ENCODE results near the gene PPFIBP1. TPM values are rescaled to one million over a fixed set of nuclear protein-coding genes. Genes with fewer than 3 reads are reported as not detected.

The PPFIBP1 gene
- total and polyA plus RNA-seq, 12 donors: 9.6 to 123 (median 74.3) TPM

- DNase-seq: no peak
- H3K27me3 ChIP-seq: no peaks in the 10 kb centered on the region
- no peak overlapping the region for H3K27ac ChIP-seq
- WGBS, 4 donors: 80 to 91% (median 84%) methylated on average over 5 of the region's 5 CpGs
- no peaks in the 10 kb centered on the region for H3K36me3 ChIP-seq (replicated peaks in 1 of 2)
- intact Hi-C loops (cut with DNase I): no loop called here
- no peak overlapping the region for H3K4me3 ChIP-seq
- peaks cover 6 to 15% of the 10 kb centered on the region in 2 donors for H3K4me1 ChIP-seq (replicated peaks in 1 of 2)
- TF ChIP-seq CTCF (IDR thresholded peaks at IDR 0.05) (no peak), POLR2A (IDR thresholded peaks at IDR 0.05) (no peak)
- no peaks in the 10 kb centered on the region for H3K9me3 ChIP-seq (replicated peaks in 1 of 3)
Observed at GRCh38 chr12:27508736-27509431, 15.1 kb upstream of the PPFIBP1 start.

- Histone ChIP-seq H3K4me1 (replicated peaks in 1 of 2) (peaks cover 6 to 15% of the 10 kb centered on the region in 2 donors), H3K4me3 (no peak overlapping the region), H3K27ac (peak overlapping the region in 4 of 5 donors; percentile 47 to 66 (median 56)), H3K9me3 (replicated peaks in 1 of 3) (no peaks in the 10 kb centered on the region), H3K27me3 (no peaks in the 10 kb centered on the region), H3K36me3 (replicated peaks in 1 of 2) (no peaks in the 10 kb centered on the region)
- peak in 3 of 7 donors; percentile 35 to 66 (median 42) for DNase-seq
- intact Hi-C loops (cut with DNase I): no loop called here
- 43 to 52% (median 50%) methylated on average over 6 of the region's 6 CpGs for WGBS, 4 donors
- TF ChIP-seq CTCF (IDR thresholded peaks at IDR 0.05): no peak
Observed at GRCh38 chr12:27511031-27511722, 12.8 kb upstream of the PPFIBP1 start.

GRCh38 chr12:27511723-27512045, 12.3 kb upstream of the PPFIBP1 start:
- Histone ChIP-seq H3K27ac (peak overlapping the region in 4 of 5 donors; percentile 47 to 66 (median 56)), H3K4me3 (no peak overlapping the region), H3K36me3 (replicated peaks in 1 of 2) (no peaks in the 10 kb centered on the region), H3K9me3 (replicated peaks in 1 of 3) (no peaks in the 10 kb centered on the region), H3K4me1 (replicated peaks in 1 of 2) (peaks cover 6 to 15% of the 10 kb centered on the region in 2 donors), H3K27me3 (no peaks in the 10 kb centered on the region)
- 39 to 62% (median 42%) methylated on average over 3 of the region's 3 CpGs for WGBS, 4 donors
- intact Hi-C loops (cut with DNase I): no loop called here
- TF ChIP-seq POLR2A (IDR thresholded peaks at IDR 0.05): no peak
- no peak for TF ChIP-seq CTCF (IDR thresholded peaks at IDR 0.05)
- DNase-seq: no peak

- no peak overlapping the region for H3K4me3 ChIP-seq
- WGBS, 4 donors: 93 to 98% (median 94%) methylated on average over 7 of the region's 7 CpGs
- peaks cover 6 to 15% of the 10 kb centered on the region in 2 donors for H3K4me1 ChIP-seq (replicated peaks in 1 of 2)
- H3K36me3 ChIP-seq (replicated peaks in 1 of 2): no peaks in the 10 kb centered on the region
- H3K27ac ChIP-seq: no peak overlapping the region
- TF ChIP-seq POLR2A (IDR thresholded peaks at IDR 0.05) (no peak), CTCF (IDR thresholded peaks at IDR 0.05) (no peak)
- intact Hi-C loops (cut with DNase I): no loop called here
- no peaks in the 10 kb centered on the region for H3K9me3 ChIP-seq (replicated peaks in 1 of 3)
- H3K27me3 ChIP-seq: no peaks in the 10 kb centered on the region
- no peak for DNase-seq
Observed at GRCh38 chr12:27513155-27513824, 10.7 kb upstream of the PPFIBP1 start.
